ENCODE data around the gene TSPAN18.

TSPAN18 gene

DNA sequence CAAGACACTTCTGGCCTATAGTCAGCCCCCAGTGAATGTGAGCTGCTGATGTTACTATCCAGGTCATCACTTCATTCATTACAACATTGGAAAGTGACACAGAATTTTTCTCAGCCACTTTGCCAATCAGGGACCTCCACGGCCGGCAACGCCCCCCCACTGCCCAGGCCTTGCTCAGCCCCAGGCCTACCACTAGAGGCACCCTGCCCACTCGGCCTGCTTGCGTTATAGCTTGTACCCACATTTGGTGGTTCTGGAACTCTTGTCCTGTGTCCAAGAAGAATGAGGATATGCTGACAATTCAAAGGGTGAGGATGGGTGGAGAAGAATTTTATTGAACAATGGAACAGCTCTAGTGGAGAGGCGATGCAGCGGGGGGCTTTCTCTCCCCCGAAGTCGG, 96.2 kb downstream of the TSPAN18 start:
- DNase-seq (ENCODE audit: low read depth) = no peak

GRCh38 chr11:44823868-44824267, 97.1 kb downstream of the TSPAN18 start:
- DNase-seq (ENCODE audit: low read depth) = no peak

- DNase-seq (ENCODE audit: low read depth) = no peak
Measured at GRCh38 chr11:44824300-44824704, 97.5 kb downstream of the TSPAN18 start.

- no peak for DNase-seq (ENCODE audit: low read depth)
Measured at GRCh38 chr11:44825058-44825785, 98.5 kb downstream of the TSPAN18 start.

DNA sequence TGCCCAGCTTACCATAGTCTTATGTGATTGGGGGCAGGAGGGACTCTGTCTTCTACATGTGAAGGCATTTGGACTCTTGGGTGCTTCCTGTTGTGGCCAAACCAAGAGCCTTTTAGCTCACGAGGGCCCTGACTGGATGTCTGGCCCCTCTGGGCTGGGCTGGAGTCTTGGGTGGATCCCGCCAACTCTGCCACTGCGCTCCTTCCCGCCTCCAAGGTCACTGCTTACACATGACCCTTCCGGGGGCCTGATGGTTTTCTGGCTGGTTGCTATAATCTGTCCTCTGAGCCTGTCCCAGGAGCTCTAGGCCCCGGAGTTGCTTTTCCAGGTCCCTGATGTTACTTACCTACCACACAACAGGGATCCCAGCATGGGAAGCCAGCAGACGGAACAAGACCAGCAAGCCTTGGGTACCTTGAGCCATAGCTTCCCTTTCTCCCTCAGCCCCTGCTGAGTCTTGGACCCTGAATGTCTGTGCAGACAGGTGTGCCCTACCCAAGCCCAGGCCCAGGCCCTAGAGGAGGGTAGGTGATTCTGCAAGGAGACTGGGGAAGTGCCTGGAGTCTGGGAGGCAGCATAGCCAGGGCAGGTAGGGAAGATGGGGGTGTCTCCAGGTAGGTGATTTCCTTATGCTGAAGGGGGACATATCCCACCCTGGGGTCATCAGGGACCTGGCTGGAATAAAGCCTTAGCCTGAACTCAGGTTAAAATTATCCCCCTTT, 100.3 kb downstream of the TSPAN18 start:
- no peak for DNase-seq (ENCODE audit: low read depth)

DNA sequence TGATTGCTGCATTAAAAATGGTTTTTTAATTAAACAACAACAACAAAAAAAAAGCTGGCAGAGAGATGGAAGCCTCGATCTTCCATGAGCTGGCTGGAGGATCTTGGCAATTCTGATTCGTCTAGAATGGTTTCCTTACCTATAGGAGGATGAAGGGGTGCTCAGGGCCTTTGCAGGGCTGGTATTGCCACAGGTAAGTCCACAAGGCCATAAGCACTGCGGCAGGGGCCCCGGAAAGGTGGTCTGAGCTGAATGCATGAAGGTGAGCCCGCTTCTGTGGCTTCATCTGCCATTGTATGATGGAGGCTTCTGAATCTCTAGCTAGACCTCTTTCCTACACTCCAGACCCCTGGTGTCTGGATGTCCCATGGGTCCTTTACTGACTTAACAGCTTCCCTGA, 101.5 kb downstream of the TSPAN18 start:
- DNase-seq (ENCODE audit: low read depth) = no peak

GRCh38 chr11:44829838-44830237, 103.1 kb downstream of the TSPAN18 start:
- no peak for DNase-seq (ENCODE audit: low read depth)

DNA sequence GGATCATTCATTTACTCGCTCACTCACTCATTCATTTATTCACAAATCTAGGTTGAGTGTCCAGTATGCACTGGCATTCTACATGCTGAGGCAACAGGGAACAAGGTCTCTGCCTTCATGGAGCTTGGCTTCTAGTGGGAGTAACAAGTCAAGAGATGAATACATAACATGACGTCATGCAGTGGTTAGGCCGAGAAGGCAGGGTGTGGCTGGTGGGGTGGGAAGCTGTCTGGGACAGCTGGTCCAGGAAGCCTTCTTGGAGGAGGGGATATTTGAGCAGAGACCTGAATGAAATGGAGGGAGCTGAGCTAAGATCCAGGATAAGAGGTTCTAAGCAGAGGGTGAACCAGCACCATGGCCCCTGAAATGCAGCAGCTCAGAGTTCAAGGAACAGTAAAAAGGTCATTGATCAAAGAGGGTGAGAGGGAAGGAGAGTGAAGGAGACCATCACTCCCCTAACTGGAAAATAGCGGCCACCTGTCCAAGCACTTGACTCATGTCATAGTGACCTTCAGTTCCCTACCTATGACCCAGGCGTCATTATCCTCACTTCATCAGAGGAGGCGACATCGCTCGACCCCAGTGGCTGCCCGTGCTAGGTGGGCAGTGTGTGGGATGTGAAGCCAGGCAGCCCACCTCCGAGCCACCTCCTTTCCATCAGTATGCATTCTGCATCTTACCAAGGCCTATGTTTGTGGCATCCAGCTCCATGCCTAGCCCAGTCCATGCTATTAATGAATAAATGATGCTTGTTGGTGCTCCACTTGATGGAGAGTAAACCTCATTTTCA, 105.0 kb downstream of the TSPAN18 start:
- DNase-seq (ENCODE audit: low read depth) = no peak

- no peak for DNase-seq (ENCODE audit: low read depth)
Measured at GRCh38 chr11:44832452-44832851, 105.7 kb downstream of the TSPAN18 start.

DNA sequence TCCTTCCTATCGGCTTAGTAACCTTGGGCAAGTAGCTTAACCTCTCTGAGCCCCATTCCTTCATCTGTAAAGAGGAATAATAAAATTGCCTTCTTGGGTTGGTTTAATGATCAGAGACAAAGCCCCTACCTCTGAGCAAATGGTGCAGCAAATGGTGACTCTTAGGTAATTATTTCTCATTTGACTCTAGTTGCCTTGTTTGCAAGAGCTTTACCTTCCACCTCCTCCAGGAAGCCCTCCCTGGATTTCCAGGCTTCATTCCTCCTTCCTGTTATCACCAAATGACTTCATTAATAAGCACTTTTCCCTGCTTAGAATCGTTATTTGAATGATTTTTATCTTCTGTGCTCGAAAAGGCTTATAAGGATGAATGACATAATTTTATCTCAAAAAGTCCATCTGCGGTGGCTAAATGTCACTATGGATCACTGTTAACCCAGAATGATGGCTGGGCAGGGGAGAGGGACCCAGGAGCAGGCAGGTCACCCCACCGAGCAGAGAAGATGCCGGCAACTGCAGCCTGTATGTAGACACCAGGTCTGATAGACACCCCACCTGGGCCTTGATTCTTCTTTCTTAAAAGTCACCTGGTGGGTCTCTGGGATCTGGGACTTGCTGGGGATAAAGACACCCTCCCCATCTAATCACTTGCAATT, 106.6 kb downstream of the TSPAN18 start:
- no peak for DNase-seq (ENCODE audit: low read depth)

DNA sequence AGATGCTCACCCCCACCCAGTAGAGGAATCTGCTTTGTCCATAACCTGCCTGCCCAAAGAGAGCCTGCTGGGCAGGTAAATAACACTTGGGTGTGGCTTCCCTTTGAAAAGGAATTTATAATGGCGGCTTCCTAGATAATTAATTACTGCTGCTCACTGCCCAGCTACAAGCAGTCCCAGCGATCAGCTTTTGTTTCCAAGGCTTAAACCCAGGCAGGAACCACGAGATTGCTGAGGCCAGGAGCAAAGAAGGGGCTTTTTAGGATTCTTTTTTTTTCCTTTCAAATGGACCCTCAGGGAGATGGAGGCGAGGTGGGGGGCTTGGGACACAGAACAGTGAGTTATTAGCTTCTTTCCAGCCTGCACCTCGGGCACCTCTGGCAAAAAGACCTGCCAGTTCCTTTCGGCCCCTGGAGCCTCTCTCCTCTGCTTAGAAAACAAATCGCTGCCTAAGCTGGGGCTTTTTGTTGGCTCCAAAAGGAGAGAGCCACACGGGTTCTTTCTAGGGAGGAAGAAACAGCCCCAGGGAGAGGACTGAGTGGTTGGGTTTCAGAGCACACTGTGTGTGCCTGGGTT, 107.2 kb downstream of the TSPAN18 start:
- DNase-seq (ENCODE audit: low read depth) = no peak

- DNase-seq (ENCODE audit: low read depth) = no peak
Measured at GRCh38 chr11:44834846-44835245, 108.1 kb downstream of the TSPAN18 start.

- DNase-seq (ENCODE audit: low read depth) = no peak
Measured at GRCh38 chr11:44835296-44835695, 108.5 kb downstream of the TSPAN18 start.

DNA sequence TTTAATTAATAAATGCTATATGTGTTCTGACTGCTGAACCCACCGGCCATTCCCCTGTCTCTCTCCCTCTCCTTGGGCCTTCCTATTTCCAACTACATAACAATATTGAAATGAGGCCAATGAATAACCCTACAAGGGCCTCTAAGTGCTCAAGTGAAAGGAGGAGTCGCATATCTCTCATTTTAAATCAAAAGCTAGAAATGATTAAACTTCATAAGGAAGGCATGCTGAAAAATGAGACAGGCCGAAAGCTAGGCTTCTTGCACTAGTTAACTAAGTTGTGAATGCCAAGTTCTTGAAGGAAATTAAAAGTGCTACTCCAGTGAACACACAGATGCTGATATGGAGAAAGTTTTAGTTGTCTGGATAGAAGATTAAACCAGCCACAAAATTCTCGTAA, 109.2 kb downstream of the TSPAN18 start:
- DNase-seq (ENCODE audit: low read depth) = no peak

GRCh38 chr11:44837661-44838060, 110.9 kb downstream of the TSPAN18 start:
- DNase-seq (ENCODE audit: low read depth) = no peak

- no peak for DNase-seq (ENCODE audit: low read depth)
Measured at GRCh38 chr11:44839458-44840084, 112.8 kb downstream of the TSPAN18 start.

GRCh38 chr11:44840085-44840478, 113.3 kb downstream of the TSPAN18 start:
- DNase-seq (ENCODE audit: low read depth) = no peak

DNA sequence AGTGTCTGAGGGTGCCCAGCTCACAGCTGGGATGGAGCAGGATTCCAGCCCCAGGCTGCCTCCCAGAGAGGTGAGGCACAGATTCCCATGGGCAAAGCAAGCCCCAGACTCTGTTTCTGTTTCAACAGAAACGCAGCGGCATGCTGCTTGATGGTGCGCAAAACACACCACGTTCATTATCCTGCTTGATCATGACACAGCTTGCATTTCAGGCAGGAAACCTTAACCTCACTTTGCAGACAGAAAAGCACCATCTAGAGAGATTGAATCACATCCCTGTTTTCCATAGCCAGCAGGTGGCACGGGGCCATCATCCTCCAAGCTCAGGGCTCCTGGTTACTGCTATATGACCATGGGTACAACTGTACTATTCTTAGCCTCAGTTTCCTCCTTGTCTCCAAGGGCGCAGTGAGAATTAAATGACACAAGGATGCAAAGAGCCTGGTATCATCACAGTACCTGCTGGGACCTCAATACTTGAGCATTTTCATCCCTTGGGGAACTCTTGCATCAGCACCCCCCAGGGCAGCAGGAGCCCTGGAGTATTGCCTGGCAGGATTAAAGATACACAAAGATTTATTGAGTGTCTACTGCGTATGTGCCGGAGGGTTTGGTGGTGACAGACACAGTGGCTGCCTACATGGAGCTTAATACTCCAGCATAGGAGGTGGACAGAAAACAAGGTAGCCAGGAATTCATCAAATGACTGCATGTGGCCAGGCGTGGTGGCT, 113.9 kb downstream of the TSPAN18 start:
- no peak for DNase-seq (ENCODE audit: low read depth)

- DNase-seq (ENCODE audit: low read depth) = no peak
Measured at GRCh38 chr11:44842220-44842619, 115.5 kb downstream of the TSPAN18 start.

DNA sequence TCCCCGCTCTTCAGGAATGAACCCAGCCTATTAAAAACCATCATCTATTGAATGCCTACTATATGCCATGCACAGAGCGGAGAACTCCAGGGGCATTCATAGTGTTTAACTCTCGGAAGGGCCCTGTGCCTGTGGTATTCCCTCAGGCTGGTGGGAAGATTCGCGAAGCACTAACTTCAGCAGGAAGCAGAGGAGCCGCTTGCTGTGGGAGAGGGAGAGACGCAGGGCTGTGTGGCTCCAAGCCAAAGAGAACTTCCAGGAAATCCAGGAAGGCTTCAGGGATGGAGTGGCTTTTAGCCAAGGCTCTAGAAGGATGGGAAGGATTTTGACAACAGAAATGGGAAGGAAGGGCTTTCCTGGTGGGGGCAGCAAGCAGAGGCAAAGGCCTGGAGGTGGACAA, 120.1 kb downstream of the TSPAN18 start:
- no peak for DNase-seq (ENCODE audit: low read depth)

GRCh38 chr11:44847316-44847715, 120.6 kb downstream of the TSPAN18 start:
- no peak for DNase-seq (ENCODE audit: low read depth)
